HG03442 (cell line): ENCODE results near the gene SP4.

ENCODE experiments used
- ATAC-seq: cut with Tn5 transposase; IDR thresholded peaks from one replicate; pipeline ENCODE4 v1.9.1; 2021; ENCODE audit warnings: mild to moderate bottlenecking, moderate library complexity; ENCODE audit not compliant: unreplicated experiment

SP4 gene

GRCh38 chr7:21427871-21428658 is at the start of gene SP4:
Gene SP4 (plus strand): TSS chr7:21428083. CDS start chr7:21428252, 169 bp downstream.
- peak; percentile 64 for ATAC-seq

GRCh38 chr7:21383227-21384220 is 44.4 kb upstream of the SP4 start:
- peak; percentile 78 for ATAC-seq

- ATAC-seq, result no peak
These were observed 33.9 kb upstream of the SP4 start for GRCh38 chr7:21393937-21394336.

GRCh38 chr7:21401944-21402343 is 25.9 kb upstream of the SP4 start:
- no peak for ATAC-seq

GRCh38 chr7:21407796-21408480 is 19.9 kb upstream of the SP4 start:
- no peak for ATAC-seq

GRCh38 chr7:21408481-21408820 is 19.4 kb upstream of the SP4 start:
- no peak for ATAC-seq

- peak; percentile 72 for ATAC-seq
These were observed 15.5 kb upstream of the SP4 start for GRCh38 chr7:21412410-21412851.

- no peak for ATAC-seq
These were observed 14.9 kb upstream of the SP4 start for GRCh38 chr7:21412957-21413356.

GRCh38 chr7:21413502-21413901 is 14.4 kb upstream of the SP4 start:
- no peak for ATAC-seq

- no peak for ATAC-seq
These were observed 13.0 kb upstream of the SP4 start for GRCh38 chr7:21414795-21415393.

- ATAC-seq, result no peak
These were observed 10.2 kb upstream of the SP4 start for GRCh38 chr7:21417647-21418046.

- ATAC-seq, result no peak
These were observed 5.1 kb upstream of the SP4 start for GRCh38 chr7:21422751-21423150.

- ATAC-seq, result no peak
These were observed 2.6 kb upstream of the SP4 start for GRCh38 chr7:21425290-21425689.

- ATAC-seq, result no peak
These were observed 1.3 kb upstream of the SP4 start for GRCh38 chr7:21426286-21427181.

GRCh38 chr7:21427182-21427870 is 557 bp upstream of the SP4 start:
- ATAC-seq, result peak; percentile 77

GRCh38 chr7:21428659-21428941 is 717 bp downstream of the SP4 start:
- ATAC-seq, result no peak

GRCh38 chr7:21429021-21429420 is 1.1 kb downstream of the SP4 start:
- no peak for ATAC-seq

- no peak for ATAC-seq
These were observed 2.1 kb downstream of the SP4 start for GRCh38 chr7:21429786-21430574.

GRCh38 chr7:21430575-21430954 is 2.7 kb downstream of the SP4 start:
- ATAC-seq, result no peak
